Ectodermal cell (in vitro differentiated cells): ENCODE measurements around the gene ALKBH7.
"Not testable (repeated sequence)": the region's sequence is repeated elsewhere in the genome, so short reads cannot be mapped to it uniquely, and the experiment has no call there.

Experiments
- H3K27ac ChIP-seq: 2 replicates; pipeline ENCODE4 v1.7.0; 2013; ENCODE audit warnings: mild to moderate bottlenecking, low read depth, low read length; ENCODE audit not compliant: insufficient read depth, poor library complexity, severe bottlenecking
- H3K27me3 ChIP-seq: 2 replicates; pipeline ENCODE4 v1.7.0; 2013; ENCODE audit warnings: mild to moderate bottlenecking, low read length; ENCODE audit not compliant: insufficient read depth, control insufficient read depth, poor library complexity, severe bottlenecking
- H3K36me3 ChIP-seq: one replicate; pipeline ENCODE4 v1.7.0; 2013; ENCODE audit warnings: low read length; ENCODE audit not compliant: control insufficient read depth, insufficient read depth
- H3K4me1 ChIP-seq: one replicate; pipeline ENCODE4 v1.7.0; 2013; ENCODE audit warnings: low read length; ENCODE audit not compliant: control insufficient read depth, insufficient read depth
- H3K4me3 ChIP-seq: 2 replicates; pipeline ENCODE4 v1.7.0; 2013; ENCODE audit warnings: low read depth, low read length, control low read depth; ENCODE audit not compliant: insufficient read depth
- H3K9me3 ChIP-seq: 2 replicates; pipeline ENCODE4 v1.7.0; 2013; ENCODE audit warnings: mild to moderate bottlenecking, low read length, moderate library complexity; ENCODE audit not compliant: control insufficient read depth
- WGBS, 2 experiments: methylation state at CpG; one replicate each; pipeline ENCODE4 v1.1.7; 2013; ENCODE audit warnings: missing lambda C conversion rate in 2 of 2; 5-methylcytosine and 5-hydroxymethylcytosine counted together

Gene ALKBH7

GRCh38 chr19:6400062-6400944 is 27.7 kb downstream of the ALKBH7 start:
- not testable (repeated sequence) for H3K27ac ChIP-seq, H3K4me1 ChIP-seq
- WGBS, 2 experiments = 93 to 94% methylated on average over 23 of the region's 23 CpGs

GRCh38 chr19:6402058-6402457 is 29.5 kb downstream of the ALKBH7 start:
- no peaks in the 10 kb centered on the region for H3K36me3 ChIP-seq
- H3K9me3 ChIP-seq = no peaks in the 10 kb centered on the region
- H3K4me1 ChIP-seq = no peaks in the 10 kb centered on the region
- WGBS, 2 experiments = 91% methylated on average over 10 of the region's 10 CpGs
- no peak overlapping the region for H3K27ac ChIP-seq
- H3K4me3 ChIP-seq = no peak overlapping the region
- no peaks in the 10 kb centered on the region for H3K27me3 ChIP-seq

More at GRCh38 chr19:6400062-6400944, 27.7 kb downstream of the ALKBH7 start:
- not testable (repeated sequence) for H3K9me3 ChIP-seq, H3K4me3 ChIP-seq, H3K27me3 ChIP-seq, H3K36me3 ChIP-seq

GRCh38 chr19:6402837-6403608 is 30.4 kb downstream of the ALKBH7 start:
- Histone ChIP-seq H3K4me3 (no peak overlapping the region), H3K4me1 (no peaks in the 10 kb centered on the region), H3K9me3 (no peaks in the 10 kb centered on the region), H3K27ac (peak overlapping the region; percentile 72), H3K27me3 (no peaks in the 10 kb centered on the region), H3K36me3 (no peaks in the 10 kb centered on the region)
- WGBS, 2 experiments = 81 to 86% methylated on average over 22 of the region's 22 CpGs

- H3K27ac ChIP-seq = no peak overlapping the region
- whole genome bisulfite sequencing, 2 experiments = 93 to 96% methylated on average over 5 of the region's 5 CpGs
- H3K4me1 ChIP-seq = no peaks in the 10 kb centered on the region
- no peaks in the 10 kb centered on the region for H3K36me3 ChIP-seq
- no peaks in the 10 kb centered on the region for H3K27me3 ChIP-seq
- no peak overlapping the region for H3K4me3 ChIP-seq
- H3K9me3 ChIP-seq = no peaks in the 10 kb centered on the region
Measured at GRCh38 chr19:6406401-6406800, 33.8 kb downstream of the ALKBH7 start.

GRCh38 chr19:6409346-6409745 is 36.8 kb downstream of the ALKBH7 start:
- no peaks in the 10 kb centered on the region for H3K27me3 ChIP-seq
- peaks cover 5% of the 10 kb centered on the region for H3K36me3 ChIP-seq
- no peak overlapping the region for H3K4me3 ChIP-seq
- H3K9me3 ChIP-seq = no peaks in the 10 kb centered on the region
- H3K4me1 ChIP-seq = no peaks in the 10 kb centered on the region
- WGBS, 2 experiments = 92 to 97% methylated on average over 6 of the region's 6 CpGs
- no peak overlapping the region for H3K27ac ChIP-seq

- H3K27ac ChIP-seq = no peak overlapping the region
- 82 to 88% methylated on average over 12 of the region's 12 CpGs for whole genome bisulfite sequencing, 2 experiments
- H3K27me3 ChIP-seq = no peaks in the 10 kb centered on the region
- H3K4me3 ChIP-seq = no peak overlapping the region
- no peaks in the 10 kb centered on the region for H3K9me3 ChIP-seq
- H3K36me3 ChIP-seq = peaks cover 32% of the 10 kb centered on the region
- H3K4me1 ChIP-seq = no peaks in the 10 kb centered on the region
Measured at GRCh38 chr19:6412061-6412446, 39.5 kb downstream of the ALKBH7 start.

- H3K4me3 ChIP-seq = no peak overlapping the region
- 77 to 79% methylated on average over 15 of the region's 15 CpGs for WGBS, 2 experiments
- H3K36me3 ChIP-seq = peaks cover 38% of the 10 kb centered on the region
- H3K9me3 ChIP-seq = no peaks in the 10 kb centered on the region
- no peaks in the 10 kb centered on the region for H3K27me3 ChIP-seq
- no peaks in the 10 kb centered on the region for H3K4me1 ChIP-seq
- peak overlapping the region; percentile 8 for H3K27ac ChIP-seq
Measured at GRCh38 chr19:6412447-6413091, 40.0 kb downstream of the ALKBH7 start.

- WGBS, 2 experiments = 94 to 97% methylated on average over 9 of the region's 10 CpGs
- H3K27ac ChIP-seq = no peak overlapping the region
Measured at GRCh38 chr19:6413291-6413690, 40.7 kb downstream of the ALKBH7 start.

GRCh38 chr19:6413721-6414643 is 41.4 kb downstream of the ALKBH7 start:
- Histone ChIP-seq H3K27me3 (no peaks in the 10 kb centered on the region), H3K27ac (no peak overlapping the region), H3K4me3 (no peak overlapping the region), H3K4me1 (no peaks in the 10 kb centered on the region), H3K36me3 (peaks cover 49% of the 10 kb centered on the region), H3K9me3 (no peaks in the 10 kb centered on the region)
- WGBS, 2 experiments = 88 to 89% methylated on average over 41 to 42 of the region's 42 CpGs

More at GRCh38 chr19:6413291-6413690, 40.7 kb downstream of the ALKBH7 start:
- H3K9me3 ChIP-seq = no peaks in the 10 kb centered on the region
- H3K4me1 ChIP-seq = no peaks in the 10 kb centered on the region
- no peak overlapping the region for H3K4me3 ChIP-seq
- no peaks in the 10 kb centered on the region for H3K27me3 ChIP-seq
- peaks cover 44% of the 10 kb centered on the region for H3K36me3 ChIP-seq
